ENCODE results near the gene GPRC5B.

The GPRC5B gene

DNA sequence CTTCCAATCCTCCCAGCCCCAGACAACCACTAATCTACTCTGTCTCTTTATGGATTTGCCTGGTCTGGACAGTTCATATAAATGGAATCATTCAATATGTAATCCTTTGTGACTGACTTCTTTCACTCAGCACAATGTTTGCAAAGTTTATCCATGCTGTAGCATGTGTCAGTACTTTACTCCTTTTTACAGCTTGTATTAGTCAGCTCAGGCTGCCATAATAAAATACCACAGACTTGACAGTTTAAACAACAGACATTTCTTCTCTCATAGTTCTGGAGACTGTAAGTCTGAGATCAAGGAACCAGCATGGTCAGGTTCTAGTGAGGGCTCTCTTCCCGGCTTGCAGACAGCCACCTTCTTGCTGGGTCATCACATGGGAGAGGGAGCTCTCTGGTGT, 41.3 kb downstream of the GPRC5B start:
- no peak for DNase-seq (ENCODE audit: low read depth)

DNA sequence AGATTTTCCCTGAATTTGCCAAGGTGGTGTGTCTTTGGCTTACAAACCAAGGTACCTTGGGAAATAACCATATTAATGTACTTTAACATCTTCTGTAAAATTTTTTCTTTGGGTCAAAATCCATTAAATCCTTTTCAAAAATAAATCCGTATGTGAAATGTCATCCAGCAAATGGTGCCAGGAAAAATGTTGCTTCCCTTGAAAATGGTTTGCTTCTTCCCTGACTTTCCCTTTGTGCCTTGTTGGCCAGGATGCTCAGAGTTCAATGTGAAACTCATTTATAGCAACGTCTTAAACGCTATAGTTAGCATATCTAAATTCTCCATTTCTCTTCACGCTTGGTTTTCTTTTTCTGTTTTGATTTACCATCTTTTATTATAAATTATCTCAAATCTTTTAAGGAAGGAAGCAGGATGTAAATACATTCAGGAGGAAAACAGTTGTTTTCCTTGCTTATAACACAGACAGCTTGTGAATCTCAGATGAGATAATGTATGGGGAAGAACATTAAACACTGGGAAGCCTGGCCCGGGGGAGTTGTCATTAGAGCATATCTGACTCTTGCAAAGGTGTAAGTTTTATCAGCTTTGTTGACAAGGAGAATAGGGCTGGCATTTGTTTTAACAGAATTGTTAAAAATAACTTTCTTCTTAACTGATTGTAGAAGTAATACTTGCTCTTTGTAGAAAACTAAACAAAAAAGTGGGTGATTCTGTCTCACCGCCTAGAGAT, 42.1 kb downstream of the GPRC5B start:
- no peak for DNase-seq (ENCODE audit: low read depth)

DNA sequence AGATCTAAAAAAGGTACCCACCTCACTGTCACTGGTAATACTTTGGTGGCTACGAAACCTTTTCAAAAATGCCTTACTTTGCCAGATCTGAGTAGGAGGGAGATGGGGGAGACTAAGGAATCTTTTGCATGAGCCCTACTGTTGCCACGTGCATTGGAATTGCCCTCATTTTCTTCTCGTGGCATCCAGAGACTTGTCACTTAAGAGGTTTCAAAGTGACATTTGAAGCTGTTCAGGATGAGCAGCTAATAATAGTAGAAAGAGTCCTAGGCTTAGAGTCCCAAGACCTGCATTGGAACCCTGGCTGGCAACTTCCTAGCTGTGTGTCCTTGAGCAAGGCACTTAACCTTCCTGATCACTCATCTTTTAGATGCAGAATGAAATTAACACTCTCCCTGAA, 43.5 kb downstream of the GPRC5B start:
- no peak for DNase-seq (ENCODE audit: low read depth)

DNA sequence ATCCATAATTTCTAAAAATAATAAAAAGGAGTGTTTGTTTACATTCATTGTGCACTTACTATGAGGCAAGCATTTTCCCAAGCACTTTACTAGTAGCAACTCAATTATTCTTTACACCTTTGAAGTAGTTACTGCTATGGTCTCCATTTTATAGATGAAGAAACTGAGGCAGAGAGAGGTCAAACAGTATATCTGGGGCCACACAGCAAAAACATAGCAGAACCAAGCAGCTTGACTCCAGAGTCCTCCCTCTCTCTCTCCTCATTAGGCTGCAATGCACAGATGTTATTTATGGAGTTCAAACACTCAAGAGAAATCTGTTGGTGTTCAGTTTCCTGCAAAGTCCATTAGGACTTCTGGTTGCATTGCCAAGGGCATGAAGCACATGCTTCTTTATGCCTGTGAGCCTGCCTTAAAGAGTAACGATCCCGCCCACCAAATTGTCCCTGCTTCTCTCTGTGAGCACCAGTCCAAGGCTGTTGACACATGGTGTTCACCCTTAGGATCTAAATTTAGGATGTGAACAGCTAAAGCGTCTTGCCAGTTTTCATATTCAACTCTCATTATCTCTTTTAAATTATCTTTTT, 44.0 kb downstream of the GPRC5B start:
- no peak for DNase-seq (ENCODE audit: low read depth)

DNA sequence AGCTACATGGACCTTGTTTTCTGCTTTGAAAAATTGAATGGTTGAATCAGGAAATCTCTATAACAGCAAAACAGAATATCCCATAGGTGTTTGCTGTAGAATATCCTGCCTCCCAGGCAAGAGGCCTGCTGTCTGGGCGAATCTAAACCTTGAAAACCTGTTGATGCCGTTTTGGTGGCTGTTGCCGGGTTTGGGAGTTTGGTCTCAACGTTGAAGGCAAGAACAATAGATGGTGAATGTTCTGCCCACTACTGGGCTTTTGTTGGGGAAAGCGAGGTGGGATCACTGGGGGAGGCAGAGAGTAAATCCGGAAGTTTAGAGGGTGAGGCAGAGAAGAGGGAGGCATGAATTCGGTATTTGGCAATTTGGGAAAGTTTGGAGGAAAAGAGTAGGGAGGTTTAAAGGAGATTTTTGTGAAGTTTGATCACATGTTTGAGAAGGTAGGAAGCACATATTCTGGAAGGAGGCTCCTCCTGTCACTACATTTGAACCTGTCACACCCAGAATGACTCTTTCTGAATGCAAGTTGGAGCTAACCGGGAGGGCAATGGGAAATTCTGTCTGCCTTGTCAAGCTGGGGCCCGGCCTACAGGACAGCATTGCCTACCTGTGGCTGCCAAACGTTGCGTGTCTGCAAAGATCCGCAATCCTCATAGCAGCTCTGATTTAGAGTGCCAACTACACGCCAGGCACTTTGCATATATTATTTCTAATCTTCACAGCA, 46.5 kb downstream of the GPRC5B start:
- no peak for DNase-seq (ENCODE audit: low read depth)

DNA sequence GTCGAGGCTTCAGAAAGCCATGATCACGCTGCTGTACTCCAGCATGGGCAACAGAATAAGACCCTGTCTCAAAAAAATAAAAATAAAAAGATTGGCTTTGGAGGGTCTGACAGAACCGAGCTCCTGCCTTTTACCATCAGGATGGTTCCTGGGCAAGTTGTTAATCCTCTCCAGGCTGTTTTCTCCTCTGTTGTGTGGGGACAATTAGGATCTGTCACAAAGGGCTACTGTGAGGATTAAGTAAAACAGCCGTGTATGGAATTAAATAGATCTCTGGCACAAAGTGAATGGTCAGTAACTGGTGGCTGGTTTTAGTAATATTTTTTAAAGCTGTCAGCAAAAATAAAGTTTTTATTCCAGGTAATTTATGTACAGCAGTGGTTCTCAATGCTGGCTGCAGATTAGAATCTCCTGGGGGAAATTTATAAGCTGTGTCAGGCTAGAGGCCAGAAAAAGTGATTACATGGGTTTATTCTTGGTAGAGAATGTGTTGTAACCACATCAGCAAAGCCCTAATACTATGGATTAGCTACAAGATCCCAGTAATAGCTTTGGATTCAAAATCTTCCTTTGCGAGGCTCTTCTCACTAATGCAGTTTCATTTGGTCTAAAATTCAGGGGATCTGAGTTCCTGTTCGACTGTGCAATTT, 47.2 kb downstream of the GPRC5B start:
- DNase-seq (ENCODE audit: low read depth), result no peak

GRCh38 chr16:19835968-19836421, 48.7 kb downstream of the GPRC5B start:
- DNase-seq (ENCODE audit: low read depth), result no peak

DNA sequence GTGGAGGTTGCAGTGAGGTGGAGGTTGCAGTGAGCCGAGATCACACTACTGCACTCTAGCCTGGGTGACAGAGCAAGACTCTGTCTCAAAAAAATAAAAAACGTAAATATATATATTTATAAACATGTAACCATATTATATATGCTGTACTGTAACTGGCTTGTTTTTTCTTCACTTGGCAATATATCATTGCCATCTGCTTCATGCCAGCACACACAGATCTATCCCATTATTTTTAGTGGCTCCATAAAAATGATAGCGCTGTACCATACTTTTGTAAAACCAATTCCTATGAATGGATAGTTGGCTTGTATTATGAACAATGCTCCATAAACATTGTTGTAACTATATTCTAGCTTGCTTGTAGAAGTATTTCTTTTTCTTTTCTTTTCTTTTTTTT, 49.5 kb downstream of the GPRC5B start:
- no peak for DNase-seq (ENCODE audit: low read depth)

GRCh38 chr16:19833581-19833980, 51.1 kb downstream of the GPRC5B start:
- DNase-seq (ENCODE audit: low read depth), result no peak

- no peak for DNase-seq (ENCODE audit: low read depth)
Measured at GRCh38 chr16:19833176-19833575, 51.5 kb downstream of the GPRC5B start.

- no peak for DNase-seq (ENCODE audit: low read depth)
Measured at GRCh38 chr16:19831678-19832077, 53.0 kb downstream of the GPRC5B start.

GRCh38 chr16:19830902-19831560, 53.6 kb downstream of the GPRC5B start:
- DNase-seq (ENCODE audit: low read depth), result no peak

DNA sequence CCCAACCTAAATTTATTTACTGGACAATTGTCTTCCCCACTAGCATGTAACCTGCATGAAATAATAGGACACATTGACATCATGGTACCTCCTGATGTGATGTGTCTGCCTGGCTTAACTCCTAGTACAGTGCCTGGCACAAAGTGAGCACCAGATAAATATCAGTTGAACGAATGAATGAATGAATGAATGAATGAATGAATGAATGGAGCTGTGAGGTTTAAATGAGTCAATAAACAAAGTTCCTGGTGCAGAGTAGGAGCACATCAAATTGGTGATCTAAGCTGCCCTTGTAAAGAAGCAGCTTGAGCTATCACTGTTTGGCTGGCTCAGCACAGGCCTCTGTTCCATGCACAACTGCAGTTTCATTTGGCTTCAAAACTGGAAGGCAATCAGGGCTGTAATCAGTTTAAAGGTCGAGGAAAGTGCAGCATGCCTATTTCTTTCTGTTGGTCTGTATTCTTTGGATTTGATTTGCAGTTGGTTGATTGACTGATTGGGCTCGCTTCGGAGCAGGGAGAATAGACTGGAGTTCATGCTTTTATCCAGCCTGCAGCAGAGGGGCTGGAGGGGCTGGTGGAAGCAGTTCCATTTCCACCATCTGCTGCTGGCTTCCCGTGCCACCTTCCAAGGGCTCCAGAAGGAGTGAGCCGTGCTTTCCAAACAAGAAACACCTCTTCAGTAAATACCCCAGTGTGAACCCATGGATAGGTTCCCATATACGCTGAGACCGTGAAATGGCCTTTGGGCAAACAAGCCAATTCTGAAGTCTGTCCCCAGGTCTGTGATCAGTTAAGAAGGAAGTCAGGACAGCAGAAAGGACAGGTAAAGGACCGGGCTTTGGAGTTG, 54.6 kb downstream of the GPRC5B start:
- DNase-seq (ENCODE audit: low read depth), result no peak

GRCh38 chr16:19824216-19824615, 60.4 kb downstream of the GPRC5B start:
- no peak for DNase-seq (ENCODE audit: low read depth)

DNA sequence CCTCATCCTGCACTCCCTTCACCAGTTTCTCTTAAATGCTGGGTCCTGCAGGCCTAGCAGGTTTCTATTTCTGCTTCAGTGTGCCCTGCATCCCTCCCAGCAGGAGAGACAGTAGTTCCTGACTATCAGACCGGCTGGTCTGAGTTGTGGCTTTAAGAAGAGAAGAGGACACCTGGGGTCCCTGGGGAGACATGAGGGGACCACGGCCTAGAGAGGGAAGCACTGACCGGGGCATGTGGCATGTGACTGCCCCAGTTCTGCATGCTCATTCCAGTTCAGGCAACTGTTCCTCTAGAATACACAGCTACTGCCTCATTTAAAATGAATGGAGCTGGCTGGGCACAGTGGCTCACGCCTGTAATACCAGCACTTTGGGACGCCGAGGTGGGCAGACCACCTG, 61.3 kb downstream of the GPRC5B start:
- DNase-seq (ENCODE audit: low read depth), result no peak

DNA sequence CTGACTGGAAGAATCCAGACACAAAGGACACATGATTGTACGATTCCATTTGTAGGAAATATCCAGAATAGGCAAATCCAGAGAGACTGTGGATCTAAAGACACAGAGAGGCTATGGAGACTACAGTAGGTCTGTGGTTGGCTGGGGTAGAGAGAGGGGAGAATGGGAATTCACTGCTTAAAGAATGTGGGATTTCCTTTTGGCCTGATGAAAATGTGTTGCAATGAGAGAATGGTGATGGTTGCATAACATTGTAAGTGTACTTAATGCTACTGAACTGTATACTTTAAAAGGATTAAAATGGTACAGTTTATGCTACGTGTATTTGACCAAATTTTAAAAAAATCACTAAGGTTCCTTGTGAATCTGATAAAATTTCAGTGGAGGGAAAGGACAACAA, 62.1 kb downstream of the GPRC5B start:
- no peak for DNase-seq (ENCODE audit: low read depth)

GRCh38 chr16:19817875-19818274, 66.8 kb downstream of the GPRC5B start:
- no peak for DNase-seq (ENCODE audit: low read depth)

DNA sequence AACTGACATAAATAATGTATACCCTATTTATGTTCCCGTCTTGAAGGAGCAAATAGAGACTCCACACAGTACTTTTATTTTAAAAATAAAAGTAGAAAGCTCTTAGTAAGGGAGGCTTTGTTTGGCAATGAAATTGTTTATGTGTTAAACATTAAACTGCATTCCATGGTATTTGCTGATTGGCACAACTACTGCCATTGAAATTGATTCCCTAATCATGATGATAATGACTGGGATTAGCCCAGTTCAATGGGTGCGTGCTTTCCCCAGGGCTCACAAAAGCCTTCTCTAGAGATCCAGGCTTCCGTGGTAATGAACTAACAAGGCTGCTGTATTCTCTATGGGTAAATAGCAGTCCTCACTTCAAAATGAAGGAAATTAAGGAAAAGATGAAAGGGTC, 67.5 kb downstream of the GPRC5B start:
- no peak for DNase-seq (ENCODE audit: low read depth)

DNA sequence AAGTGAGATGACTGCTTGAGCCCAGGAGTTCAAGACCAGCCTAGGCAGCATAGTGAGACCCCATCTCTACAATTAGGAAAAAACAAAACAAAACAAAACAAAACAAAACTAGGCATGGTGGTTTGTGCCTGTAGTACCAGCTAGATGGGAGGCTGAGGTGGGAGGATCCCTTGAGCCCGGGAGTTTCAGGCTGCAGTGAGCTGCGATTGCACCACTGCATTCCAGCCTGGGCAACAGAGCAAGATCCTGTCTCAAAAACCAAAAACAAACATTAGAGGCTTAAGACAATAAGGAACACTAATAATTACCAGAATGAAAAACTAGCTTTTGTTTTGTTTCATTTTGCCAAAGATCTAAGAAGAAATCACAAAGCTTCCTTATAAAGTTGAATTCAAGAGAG, 69.2 kb downstream of the GPRC5B start:
- DNase-seq (ENCODE audit: low read depth), result no peak

DNA sequence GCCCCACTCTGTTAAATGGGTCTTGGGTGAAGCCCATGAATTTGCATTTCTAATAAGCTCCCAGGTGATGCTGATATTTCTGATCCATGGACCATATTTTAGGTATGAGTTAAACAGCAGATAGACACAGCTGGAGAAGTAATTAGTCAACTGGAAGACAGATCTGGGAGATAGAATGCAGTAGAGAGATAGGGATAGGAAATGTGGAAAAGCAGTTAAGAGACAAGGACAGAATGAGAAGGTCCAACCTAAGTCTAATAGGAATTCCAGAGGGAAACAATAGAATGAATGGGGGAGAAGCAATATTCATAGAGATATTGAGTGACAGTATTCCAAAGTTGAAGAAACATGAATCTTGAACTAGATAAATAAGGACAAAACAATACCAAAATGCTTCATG, 71.7 kb downstream of the GPRC5B start:
- no peak for DNase-seq (ENCODE audit: low read depth)
